ENCODE measurements around the gene DLG1.
"Not testable (repeated sequence)": the region's sequence is repeated elsewhere in the genome, so short reads cannot be mapped to it uniquely, and the experiment has no call there.

DLG1 gene

DNA sequence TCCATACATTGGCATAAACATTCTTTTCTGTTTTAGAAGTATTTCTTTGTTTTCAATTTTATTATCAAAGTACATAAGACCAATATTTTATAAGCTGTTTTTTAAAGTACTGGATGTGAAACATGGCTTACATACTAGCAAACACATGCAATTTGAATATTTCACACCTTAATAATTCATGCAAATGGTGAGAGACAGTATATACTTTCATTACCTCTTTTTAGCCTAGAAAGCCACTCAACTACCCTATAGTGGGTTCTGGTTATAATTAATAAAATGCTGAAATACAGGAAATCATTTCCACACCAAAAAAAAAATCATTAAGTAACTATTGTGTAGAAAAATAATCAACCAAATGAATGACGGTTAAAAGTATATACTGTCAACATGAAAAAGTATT is 230.3 kb downstream of the DLG1 start:
- DNase-seq, result no peak

DNA sequence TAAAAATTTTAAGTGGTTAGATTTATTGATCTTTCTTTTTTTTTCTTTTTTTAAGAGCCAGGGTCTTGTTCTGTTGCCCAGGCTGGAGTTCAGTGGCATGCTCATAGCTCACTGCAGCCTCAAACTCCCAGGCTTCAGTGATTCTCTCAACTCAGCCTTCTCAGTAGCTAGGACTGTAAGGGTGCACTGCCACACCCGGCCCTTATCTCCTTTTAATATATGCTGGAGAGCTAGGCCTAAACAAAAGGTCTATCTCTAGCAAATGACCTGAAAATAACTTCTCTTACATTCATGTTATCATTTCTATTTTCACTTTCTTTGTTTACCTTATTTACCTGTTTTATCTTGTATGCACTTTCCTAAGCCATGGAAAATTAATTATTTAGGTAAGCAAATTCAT is 233.6 kb downstream of the DLG1 start:
- DNase-seq, result no peak

DNA sequence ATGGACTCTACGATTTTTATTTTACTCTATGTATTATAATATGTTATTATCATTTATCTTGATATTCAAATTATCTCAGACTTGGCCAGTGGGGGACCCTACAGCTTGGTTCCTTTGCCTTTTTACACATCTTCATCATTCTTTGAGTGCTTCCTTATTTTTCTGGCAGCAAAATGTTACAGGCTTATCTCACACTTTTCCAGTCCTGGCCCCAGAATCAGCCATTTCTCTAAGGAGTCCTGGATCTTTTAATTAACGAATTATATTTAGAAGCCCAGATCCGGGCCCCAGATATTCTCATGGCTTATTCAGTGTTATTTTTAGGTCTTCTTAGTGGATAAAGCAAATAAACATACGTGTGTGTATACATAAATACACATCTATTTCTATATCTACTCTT is 236.0 kb downstream of the DLG1 start:
- no peak for DNase-seq

GRCh38 chr3:197051637-197052036 is 246.8 kb downstream of the DLG1 start:
- DNase-seq, result not testable (repeated sequence)

GRCh38 chr3:197050511-197050910 is 247.9 kb downstream of the DLG1 start:
- no peak for DNase-seq

GRCh38 chr3:197042539-197042938 is 255.9 kb downstream of the DLG1 start:
- DNase-seq, result no peak

DNA sequence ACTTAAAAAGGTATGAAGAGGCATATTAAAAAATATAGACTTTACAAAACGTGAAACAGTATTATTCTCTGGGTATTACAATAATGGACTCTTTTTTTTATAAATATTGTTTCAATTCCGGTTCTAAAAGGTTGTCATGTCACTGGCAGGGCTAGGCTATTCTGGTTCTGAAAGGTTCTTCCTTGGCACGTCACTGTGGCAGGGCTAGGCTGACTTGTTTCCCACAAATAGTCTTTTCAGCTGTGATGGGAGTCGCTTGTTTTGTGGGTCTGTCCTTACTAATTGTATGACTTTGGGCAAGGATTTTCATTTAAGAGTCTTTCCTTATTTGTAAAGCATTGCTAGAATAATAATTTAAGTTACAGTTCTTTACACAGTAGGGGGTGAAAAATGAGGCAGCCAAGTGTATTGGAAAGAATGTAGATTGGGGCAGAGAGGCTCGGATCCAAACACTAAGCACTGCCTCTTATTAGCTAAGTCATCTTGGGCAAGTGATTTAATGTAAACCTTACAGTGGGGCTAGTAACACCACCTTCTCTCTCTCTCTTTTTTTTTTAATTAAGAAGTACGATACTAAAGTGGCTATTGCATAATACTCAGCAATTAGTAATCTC is 256.4 kb downstream of the DLG1 start:
- DNase-seq, result no peak

DNA sequence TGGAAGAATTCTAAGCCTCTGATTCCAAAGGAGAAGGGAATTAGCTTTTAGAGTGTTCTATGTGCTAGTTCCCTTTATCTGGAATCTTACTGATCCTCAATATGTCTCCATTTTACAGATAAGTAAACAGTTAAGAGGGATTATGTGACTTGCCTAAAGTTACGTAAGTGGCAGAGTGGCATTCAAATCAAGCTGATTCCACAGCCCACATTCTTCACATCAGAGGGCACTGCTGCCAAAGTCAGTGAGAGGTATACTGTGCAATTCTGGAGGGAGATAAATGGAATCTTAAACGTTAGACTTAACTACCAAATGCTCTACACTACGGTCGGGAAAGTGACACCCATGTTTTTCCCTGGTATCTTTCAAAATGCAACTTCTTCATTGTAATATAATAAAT is 257.8 kb downstream of the DLG1 start:
- DNase-seq, result no peak

GRCh38 chr3:197038679-197039462 is 259.5 kb downstream of the DLG1 start:
- no peak for DNase-seq

DNA sequence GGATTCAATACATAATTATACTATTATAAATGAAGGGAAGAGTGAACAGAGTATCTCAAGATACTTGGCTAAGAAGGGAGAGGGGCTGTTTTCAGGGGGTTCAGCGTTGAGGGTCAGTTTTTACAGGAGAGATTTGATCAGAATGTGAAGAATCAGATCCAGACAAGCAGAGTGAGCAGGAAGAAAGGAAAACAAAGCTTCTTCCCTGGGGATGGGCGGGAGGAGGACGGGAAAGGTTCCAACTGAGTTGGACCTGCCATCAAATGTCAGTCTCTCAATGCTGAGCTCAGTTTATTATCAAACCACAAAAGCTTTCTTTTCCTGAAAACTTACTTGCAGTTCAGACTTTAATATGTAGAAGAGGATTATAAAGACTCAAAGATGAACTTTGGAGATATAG is 262.8 kb downstream of the DLG1 start:
- DNase-seq, result no peak

- not testable (repeated sequence) for DNase-seq
Observed at GRCh38 chr3:197034778-197035177, 263.6 kb downstream of the DLG1 start.

GRCh38 chr3:197033764-197034163 is 264.6 kb downstream of the DLG1 start:
- DNase-seq, result not testable (repeated sequence)

DNA sequence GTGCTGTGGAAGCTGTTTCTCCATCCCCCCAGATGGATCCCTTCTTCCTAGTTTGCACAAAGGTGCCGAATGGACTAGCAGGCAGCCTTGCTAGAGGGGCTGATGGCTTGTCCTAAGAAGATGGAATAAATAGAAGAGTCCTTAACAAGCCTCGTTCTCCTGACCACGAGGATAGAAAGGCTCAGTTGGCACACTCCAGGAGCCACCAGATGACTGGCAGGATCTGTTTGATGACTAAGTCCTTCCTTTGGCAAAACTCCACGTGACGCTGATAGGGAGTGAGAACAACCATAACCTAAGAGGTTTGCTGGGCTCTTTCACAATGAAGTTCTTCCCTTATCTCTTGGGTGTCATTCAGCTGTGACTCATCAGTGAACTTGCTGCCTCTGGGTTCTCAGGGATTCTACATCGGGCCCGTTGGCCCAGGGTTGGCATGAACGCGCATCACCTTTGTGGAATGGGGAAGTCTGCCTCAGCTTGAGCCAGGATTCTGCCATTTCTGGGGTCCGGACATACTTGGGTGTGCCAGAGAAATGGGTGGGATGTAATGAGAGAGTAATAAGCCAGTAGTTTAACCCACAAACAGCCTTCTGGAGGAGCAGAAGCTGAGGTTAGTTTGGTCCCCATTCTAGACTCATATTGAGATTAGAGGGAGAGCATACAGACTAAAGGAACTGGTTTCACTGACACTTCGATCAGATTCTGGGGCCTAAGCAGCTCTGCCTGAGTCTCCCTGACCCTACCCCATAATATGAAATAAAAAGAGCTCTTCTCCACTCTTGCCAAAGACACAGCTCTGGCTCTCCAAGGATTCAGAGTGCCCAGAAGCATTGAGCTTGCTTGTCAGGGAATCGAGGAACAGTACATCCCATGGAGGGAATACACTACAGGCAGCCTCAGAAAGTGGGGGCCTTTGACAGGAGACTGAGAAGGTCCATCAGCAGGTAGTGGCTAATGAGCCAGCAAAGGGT is 266.8 kb downstream of the DLG1 start:
- no peak for DNase-seq

DNA sequence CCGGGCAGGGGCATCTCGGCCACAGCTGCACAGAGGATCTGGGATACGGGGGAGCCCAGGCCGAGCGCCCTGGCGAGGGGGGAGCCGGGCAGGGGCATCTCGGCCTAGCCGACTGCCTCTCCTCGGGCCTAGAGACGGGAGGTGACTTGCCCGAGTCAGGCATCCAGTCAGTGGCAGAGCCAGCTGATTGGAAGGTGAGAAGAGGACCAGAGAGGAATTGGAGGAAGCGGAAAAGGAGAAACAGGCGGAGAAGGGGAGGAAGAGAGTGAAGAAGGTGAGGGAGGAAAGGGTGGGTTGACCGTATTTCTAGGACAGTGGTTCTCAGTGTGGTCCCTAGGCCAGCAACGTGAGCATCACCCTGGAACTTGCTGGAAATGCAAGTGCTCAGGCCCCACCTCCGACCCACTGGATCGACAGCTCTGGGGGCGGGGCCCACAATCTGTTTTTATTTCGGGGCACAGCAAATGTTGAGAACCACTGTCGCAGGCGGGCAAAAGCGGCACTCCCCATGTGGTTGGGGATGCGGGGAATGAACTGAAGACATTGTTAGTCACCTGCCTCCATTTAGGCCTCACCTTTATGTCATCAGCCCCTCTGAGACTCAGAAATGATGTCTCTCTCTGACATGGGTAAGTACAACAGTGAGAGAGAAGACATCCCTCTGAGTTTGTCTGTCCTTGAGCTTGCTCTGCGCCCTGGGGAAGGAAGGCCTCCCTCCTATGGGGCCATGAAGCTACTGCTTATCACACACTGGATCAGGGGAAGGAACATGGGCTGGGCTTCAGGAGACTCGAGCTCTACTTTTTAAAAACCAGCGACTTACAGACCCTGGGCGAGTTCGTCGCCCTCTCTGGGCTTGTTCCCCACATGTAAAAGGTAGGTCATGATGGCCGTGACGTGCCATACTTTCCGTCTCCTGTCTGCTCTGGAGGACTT is 267.8 kb downstream of the DLG1 start:
- no peak for DNase-seq

- DNase-seq, result peak; percentile 90
Observed at GRCh38 chr3:197029511-197030167, 268.8 kb downstream of the DLG1 start, which contains the start of gene MELTF. TSS of gene MELTF (minus strand) at chr3:197029817. CDS start at chr3:197029702, 115 bp downstream.

DNA sequence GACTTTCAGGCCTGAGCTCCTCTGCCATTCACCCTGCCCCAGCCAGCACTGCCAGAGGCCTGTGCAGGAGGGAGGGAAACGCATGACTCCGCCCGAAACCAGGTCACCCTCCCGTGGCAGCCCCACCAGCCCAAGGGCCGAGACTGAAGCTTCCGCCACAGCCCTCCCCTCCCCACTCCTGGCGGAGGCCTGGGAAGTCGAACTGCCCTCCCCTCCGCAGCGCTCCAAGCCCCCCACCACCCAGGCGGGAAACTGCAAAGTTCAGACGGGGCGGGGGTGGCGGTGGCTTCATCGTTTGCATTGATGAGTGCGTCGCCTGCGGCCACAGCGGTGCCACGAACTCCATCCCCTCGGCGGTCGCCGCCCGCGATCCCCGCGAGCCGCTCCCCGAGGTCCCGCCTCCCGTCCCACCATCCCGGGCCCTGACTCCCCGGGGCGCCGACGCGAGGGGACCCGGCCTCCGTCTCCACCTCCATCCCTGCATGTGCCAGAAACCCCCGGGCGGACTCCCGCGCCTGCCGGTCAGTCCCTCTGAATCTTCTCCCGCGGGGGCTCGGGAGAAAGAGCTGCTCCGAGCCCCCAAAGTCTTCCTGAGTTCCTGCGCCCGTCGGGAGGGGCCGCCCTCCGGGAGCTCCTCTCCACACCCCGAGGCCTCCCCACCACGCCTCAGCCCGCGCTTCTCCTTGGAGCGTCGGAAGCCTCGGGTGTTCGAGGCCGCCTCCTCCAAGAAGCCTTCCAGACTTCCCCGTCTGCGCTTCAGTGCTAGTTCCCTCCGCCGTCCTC is 269.5 kb downstream of the DLG1 start:
- DNase-seq, result peak; percentile 67

GRCh38 chr3:197027896-197028727 is 270.3 kb downstream of the DLG1 start:
- DNase-seq, result no peak

GRCh38 chr3:197027151-197027895 is 271.1 kb downstream of the DLG1 start:
- peak; percentile 62 for DNase-seq

DNA sequence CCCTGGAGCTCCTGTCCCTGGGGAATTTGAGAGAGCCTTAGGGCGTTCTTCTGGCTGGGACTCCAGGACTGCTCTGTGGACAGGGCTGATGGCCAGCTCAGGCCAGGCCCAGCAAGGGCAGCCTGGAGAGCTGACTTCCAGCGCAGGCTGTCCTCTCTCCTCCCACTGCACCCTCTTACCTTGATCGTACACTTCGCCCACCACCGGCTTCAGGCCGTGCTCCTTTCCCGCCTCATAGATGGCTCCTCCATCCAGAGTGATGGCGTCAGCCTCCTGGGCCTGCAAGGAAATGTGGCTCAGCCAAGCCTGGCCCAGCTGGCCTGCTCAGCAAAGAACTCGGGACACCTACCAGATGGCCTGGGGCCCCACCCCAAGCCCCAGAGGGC is 271.9 kb downstream of the DLG1 start:
- peak; percentile 50 for DNase-seq

Measured in activated effector memory CD4-positive, alpha-beta T cell treated with anti-CD3 and anti-CD28 coated beads, Interleukin-2, amount 50 U/mL, for 16 hours (primary cell).